ENCODE results near the gene TMEM60. TPM values are rescaled to one million over a fixed set of nuclear protein-coding genes. Genes with fewer than 3 reads are reported as not detected.
A peak's percentile ranks its signal among the peaks of the same experiment; 100 is the strongest.

TMEM60 gene
- total RNA-seq, 3 donors from 2014 or later: 13.1 to 19.6 (median 17.9) TPM

DNA sequence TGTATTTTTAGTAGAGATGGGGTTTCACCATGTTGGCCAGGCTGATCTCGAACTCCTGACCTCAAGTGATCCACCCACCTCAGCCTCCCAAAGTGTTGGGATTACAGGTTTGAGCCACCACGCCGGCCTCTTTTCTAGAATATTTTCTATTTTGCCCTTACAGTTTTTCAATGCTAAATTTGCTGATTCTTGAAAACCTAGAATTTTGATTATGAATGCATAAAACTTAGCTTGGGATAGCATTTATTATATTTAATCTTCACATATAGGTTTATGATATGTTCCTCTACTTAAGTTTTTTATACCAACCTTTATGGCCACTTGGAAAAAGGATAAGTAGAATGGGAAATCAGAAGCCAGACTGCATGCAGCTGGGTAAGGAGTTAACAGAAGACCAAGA lies 2.1 kb downstream of the TMEM60 start:
- H3K36me3 ChIP-seq: no peaks in the 10 kb centered on the region
- H3K4me1 ChIP-seq: peaks cover 0 to 6% of the 10 kb centered on the region in 2 donors
- H3K27me3 ChIP-seq: no peaks in the 10 kb centered on the region
- no peak for DNase-seq (ENCODE audit: low spot score in 2 of 2)
- peak overlapping the region in 1 of 3 donors; percentile 90 for H3K4me3 ChIP-seq
- no peak overlapping the region for H3K27ac ChIP-seq
- no peaks in the 10 kb centered on the region for H3K9me3 ChIP-seq
- no peak for TF ChIP-seq CTCF (IDR thresholded peaks at IDR 0.05)
- TF ChIP-seq POLR2AphosphoS5 (IDR thresholded peaks at IDR 0.05): no peak
- no peak for TF ChIP-seq POLR2A (IDR thresholded peaks at IDR 0.05)
- intact Hi-C loops (cut with DNase I; ENCODE audit: low total_unique reads): no loop called here

GRCh38 chr7:77794000-77794399 lies 4.2 kb downstream of the TMEM60 start:
- no peak for DNase-seq (ENCODE audit: low spot score in 2 of 2)
- Histone ChIP-seq H3K4me1 (peaks cover 0 to 6% of the 10 kb centered on the region in 2 donors), H3K36me3 (no peaks in the 10 kb centered on the region), H3K27ac (no peak overlapping the region), H3K27me3 (no peaks in the 10 kb centered on the region), H3K4me3 (no peak overlapping the region), H3K9me3 (no peaks in the 10 kb centered on the region)
- TF ChIP-seq CTCF (IDR thresholded peaks at IDR 0.05): no peak
- TF ChIP-seq POLR2A (IDR thresholded peaks at IDR 0.05): no peak
- no peak for TF ChIP-seq POLR2AphosphoS5 (IDR thresholded peaks at IDR 0.05)
- intact Hi-C loops (cut with DNase I; ENCODE audit: low total_unique reads): no loop called here

- TF ChIP-seq POLR2AphosphoS5 (IDR thresholded peaks at IDR 0.05) (no peak), CTCF (IDR thresholded peaks at IDR 0.05) (no peak), POLR2A (IDR thresholded peaks at IDR 0.05) (no peak)
- H3K36me3 ChIP-seq: no peaks in the 10 kb centered on the region
- H3K9me3 ChIP-seq: no peaks in the 10 kb centered on the region
- H3K27me3 ChIP-seq: no peaks in the 10 kb centered on the region
- intact Hi-C loops (cut with DNase I; ENCODE audit: low total_unique reads): no loop called here
- H3K4me1 ChIP-seq: peaks cover 0 to 4% of the 10 kb centered on the region in 2 donors
- H3K27ac ChIP-seq: peak overlapping the region; percentile 20 to 34
- DNase-seq (ENCODE audit: low spot score in 2 of 2): no peak
- H3K4me3 ChIP-seq: no peak overlapping the region
These were observed 6.3 kb downstream of the TMEM60 start for GRCh38 chr7:77791956-77792355.

GRCh38 chr7:77791336-77791735 lies 6.9 kb downstream of the TMEM60 start:
- intact Hi-C loops (cut with DNase I; ENCODE audit: low total_unique reads): no loop called here
- Histone ChIP-seq H3K27ac (peak overlapping the region; percentile 20 to 34), H3K4me1 (no peaks in the 10 kb centered on the region), H3K9me3 (no peaks in the 10 kb centered on the region), H3K36me3 (no peaks in the 10 kb centered on the region), H3K4me3 (no peak overlapping the region), H3K27me3 (no peaks in the 10 kb centered on the region)
- DNase-seq (ENCODE audit: low spot score in 2 of 2): no peak
- no peak for TF ChIP-seq POLR2A (IDR thresholded peaks at IDR 0.05)
- no peak for TF ChIP-seq POLR2AphosphoS5 (IDR thresholded peaks at IDR 0.05)
- TF ChIP-seq CTCF (IDR thresholded peaks at IDR 0.05): no peak

DNA sequence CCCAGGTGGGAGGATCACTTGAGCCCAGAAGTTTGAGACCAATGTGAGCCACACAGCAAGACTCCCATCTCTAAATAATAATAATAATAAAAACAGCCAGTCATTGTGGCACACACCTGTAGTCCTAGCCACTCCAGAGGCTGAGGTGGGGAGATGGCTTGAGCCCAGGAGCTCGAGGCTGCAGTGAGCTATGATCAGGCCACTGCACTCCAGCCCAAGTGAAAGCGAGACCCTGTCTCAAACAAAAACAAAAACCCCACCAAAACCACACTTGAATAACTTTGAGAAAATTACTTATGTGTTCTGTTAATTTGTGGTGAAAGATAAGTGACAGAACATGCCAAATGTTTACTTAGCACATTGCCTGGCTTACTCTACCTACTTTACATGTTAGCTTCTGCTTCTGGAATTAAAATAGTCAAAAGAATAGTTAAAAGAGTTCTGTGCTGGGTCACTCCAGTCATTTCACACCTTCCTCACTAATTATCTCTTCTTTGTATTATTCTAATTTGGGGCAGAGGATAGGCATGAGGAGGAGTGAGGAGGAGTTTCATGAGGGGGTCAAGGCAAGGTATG lies 9.8 kb downstream of the TMEM60 start:
- intact Hi-C loops (cut with DNase I; ENCODE audit: low total_unique reads): no loop called here
- H3K27ac ChIP-seq: no peak overlapping the region
- TF ChIP-seq POLR2A (IDR thresholded peaks at IDR 0.05): no peak
- no peak for TF ChIP-seq POLR2AphosphoS5 (IDR thresholded peaks at IDR 0.05)
- TF ChIP-seq CTCF (IDR thresholded peaks at IDR 0.05): no peak
- H3K27me3 ChIP-seq: no peaks in the 10 kb centered on the region
- no peak overlapping the region for H3K4me3 ChIP-seq
- no peak for DNase-seq (ENCODE audit: low spot score in 2 of 2)
- H3K9me3 ChIP-seq: no peaks in the 10 kb centered on the region
- no peaks in the 10 kb centered on the region for H3K36me3 ChIP-seq
- no peaks in the 10 kb centered on the region for H3K4me1 ChIP-seq
